Retinal pigment epithelial cell (primary cell): ENCODE results near the gene POFUT2.
A peak's percentile ranks its signal among the peaks of the same experiment; 100 is the strongest.

Experiments
- DNase-seq: peaks from one replicate; pipeline ENCODE4 v3.0.0-alpha.2; 2010; ENCODE audit warnings: low read depth
- H3K4me3 ChIP-seq: 2 replicates; pipeline ENCODE4 v1.5.1; 2011; ENCODE audit warnings: mild to moderate bottlenecking, low read length, control low read depth, moderate library complexity
- TF ChIP-seq, protein P1 (sequence below): conservative IDR thresholded peaks from 2 replicates; pipeline ENCODE4 v1.5.1; 2011; ENCODE audit warnings: low read depth, low read length, control low read depth, inconsistent platforms

Gene POFUT2

DNA sequence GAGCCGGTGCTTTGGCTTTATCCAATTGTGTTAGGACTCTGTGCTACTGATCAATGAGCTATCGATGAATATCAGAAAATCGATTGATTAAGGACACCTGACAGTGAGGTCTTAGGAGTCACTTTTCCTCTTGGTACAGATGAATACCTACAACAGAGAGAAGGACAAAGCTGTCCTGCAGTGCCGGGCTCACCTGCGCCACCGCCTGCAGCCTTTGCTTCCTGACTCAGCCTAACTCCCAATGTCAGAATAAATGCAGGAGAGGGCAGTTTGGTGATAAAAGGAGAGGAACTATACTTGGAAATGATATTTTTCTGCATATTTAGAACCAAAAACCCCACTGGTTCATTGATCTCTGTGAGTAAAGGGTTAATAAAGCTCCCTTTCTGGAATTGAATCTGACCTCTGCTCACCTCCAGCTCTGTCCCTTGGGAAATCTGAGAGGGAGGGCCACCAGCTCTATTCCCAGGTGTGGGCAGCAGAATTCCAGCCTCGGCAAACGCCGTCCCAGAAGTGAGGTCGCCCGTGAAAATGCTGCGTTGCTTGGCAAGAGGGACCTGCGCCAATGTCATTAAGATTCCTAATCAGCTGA is 39.3 kb downstream of the POFUT2 start:
- H3K4me3 ChIP-seq, result peak overlapping the region; percentile 2
- DNase-seq, result no peak
- TF ChIP-seq, protein P1, sequence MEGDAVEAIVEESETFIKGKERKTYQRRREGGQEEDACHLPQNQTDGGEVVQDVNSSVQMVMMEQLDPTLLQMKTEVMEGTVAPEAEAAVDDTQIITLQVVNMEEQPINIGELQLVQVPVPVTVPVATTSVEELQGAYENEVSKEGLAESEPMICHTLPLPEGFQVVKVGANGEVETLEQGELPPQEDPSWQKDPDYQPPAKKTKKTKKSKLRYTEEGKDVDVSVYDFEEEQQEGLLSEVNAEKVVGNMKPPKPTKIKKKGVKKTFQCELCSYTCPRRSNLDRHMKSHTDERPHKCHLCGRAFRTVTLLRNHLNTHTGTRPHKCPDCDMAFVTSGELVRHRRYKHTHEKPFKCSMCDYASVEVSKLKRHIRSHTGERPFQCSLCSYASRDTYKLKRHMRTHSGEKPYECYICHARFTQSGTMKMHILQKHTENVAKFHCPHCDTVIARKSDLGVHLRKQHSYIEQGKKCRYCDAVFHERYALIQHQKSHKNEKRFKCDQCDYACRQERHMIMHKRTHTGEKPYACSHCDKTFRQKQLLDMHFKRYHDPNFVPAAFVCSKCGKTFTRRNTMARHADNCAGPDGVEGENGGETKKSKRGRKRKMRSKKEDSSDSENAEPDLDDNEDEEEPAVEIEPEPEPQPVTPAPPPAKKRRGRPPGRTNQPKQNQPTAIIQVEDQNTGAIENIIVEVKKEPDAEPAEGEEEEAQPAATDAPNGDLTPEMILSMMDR, result no peak

DNA sequence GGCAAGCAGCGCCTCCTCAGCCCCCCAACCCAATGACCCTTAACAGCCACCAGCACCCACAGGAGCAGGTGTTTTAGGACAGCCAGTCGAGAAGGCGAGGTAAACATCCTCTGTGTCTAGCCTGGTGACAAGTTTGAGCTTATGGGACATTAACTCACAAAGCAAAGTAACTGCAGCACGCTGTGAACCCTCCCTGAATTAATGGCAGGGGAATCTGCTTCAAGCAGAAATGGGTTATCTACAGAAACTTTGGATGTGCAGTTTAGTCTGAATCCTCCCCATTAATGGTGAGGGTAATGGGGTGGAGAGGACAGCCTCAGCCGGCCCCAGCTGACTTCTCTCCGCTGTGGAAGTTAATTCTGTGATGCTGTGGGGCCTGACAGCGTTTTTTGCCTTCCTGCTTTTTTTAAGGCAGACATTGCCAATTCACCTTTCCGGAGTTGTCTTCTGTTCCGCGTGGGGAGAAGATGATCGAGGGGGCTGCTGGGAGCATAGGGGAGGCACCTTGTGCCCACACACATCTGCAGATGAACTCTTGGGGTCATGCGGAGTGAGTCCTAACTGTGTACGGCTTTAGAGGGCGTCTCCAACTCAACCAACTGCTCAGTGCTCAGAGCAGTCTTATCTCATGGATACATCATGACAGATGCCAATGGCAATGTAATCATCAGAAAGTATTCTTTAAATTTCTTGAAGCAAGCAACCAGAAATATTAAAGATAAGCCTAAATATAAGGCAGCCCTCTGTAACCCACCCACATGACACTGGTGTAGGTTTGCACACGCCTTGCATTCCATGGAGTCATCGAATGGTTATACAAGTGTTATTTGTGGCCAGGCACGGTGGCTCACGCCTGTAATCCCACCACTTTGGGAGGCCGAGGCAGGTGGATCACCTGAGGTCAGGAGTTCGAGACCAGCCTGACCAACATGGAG is 41.0 kb downstream of the POFUT2 start:
- TF ChIP-seq, protein P1, result no peak
- H3K4me3 ChIP-seq, result no peak overlapping the region

DNA sequence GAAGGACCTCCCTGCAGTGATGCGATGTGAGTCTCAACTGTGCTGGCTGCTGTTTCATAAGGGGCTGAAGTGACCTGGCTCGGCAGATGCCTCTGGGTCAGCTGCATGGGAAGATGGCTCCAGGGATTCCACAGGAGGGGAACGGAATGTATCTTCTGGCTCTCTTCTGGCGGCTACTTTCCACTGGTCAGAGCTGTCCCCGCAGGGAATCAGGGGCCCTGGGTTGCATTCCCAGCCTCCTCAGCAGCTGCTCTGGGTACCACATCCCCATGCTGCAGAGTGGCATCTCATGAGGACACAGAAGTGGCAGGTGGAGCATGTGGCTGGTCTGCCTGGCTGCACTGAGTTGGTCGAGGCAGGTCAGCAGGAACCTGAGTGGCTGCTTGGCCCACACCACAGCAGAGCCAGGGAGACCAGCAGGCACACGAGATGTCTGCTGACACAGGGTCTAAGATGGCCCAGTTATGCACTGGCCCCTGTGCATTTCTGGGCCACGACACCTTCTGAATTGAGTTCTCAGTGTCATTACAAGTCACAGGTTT is 42.8 kb downstream of the POFUT2 start:
- no peak overlapping the region for H3K4me3 ChIP-seq
- TF ChIP-seq, protein P1, result no peak

More for the DNA sequence above, 41.0 kb downstream of the POFUT2 start:
- no peak for DNase-seq

DNA sequence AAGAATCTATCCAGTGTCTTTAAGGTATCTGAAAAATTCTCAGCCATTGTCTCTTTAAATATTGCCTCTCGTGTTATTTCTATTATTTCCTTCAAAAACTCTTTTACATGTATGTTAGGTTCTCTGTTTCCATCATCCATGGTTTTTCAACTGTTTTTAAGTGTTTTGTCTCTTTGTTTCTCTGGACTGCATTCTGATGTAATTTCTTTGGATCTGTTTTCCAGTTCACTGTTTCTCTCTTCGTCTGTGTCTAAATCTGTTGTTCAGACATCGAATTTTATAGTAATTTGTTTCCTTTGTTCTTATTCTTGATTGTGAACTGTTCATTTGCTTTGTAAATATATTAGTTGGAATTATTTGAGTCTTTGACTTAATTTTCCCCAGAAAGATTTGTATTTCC is 44.1 kb downstream of the POFUT2 start:
- no peak for DNase-seq
- TF ChIP-seq, protein P1, result no peak
- H3K4me3 ChIP-seq, result no peak overlapping the region

More for the DNA sequence above, 42.8 kb downstream of the POFUT2 start:
- no peak for DNase-seq

DNA sequence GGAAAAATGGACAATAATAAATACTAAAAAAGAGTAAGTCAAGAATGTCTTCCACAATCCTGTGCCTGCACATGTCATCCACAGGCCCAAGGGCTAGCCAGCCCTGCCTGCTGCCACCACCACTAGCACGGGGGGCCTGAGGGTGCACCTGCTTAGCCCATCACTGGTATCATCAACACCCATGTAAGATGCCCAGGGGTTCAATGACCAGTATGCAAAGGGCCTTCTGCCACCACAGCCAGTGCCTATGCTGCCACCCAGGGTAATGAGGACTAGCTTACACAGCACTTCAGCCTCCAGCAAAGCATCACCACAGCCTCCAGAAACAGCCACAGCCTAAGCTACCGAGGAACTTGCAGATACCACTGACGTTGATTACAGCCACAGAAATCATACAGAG is 46.3 kb downstream of the POFUT2 start:
- no peak for DNase-seq
- no peak overlapping the region for H3K4me3 ChIP-seq
- TF ChIP-seq, protein P1, result no peak

DNA sequence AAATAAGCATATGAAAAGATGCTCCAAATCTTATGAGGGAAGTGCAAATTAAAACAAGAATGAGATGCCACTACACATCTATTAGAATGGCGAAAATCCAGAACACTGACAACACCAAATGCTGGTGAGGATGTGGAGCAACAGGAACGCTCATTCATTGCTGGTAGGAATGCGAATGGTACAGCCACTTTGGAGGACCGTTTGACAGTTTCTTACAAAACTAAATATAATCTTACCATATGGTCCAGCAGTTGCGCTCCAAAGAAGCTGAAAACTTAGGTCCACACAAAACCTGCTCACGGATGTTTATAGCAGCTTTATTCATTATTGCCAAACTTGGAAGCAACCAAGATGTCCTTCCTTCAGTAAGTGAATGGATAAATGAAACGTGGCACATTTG is 50.3 kb downstream of the POFUT2 start:
- no peak overlapping the region for H3K4me3 ChIP-seq
- TF ChIP-seq, protein P1, result no peak
- DNase-seq, result no peak
